ENCODE results near the gene CCR8.

- no peak for TF ChIP-seq CTCF (IDR thresholded peaks at IDR 0.05)
- no peak for TF ChIP-seq POLR2A (IDR thresholded peaks at IDR 0.05)
These were observed 2.3 kb upstream of the CCR8 start for GRCh38 chr3:39327053-39327745.
